DOHH2 (cell line): ENCODE measurements around the gene PKNOX1.

ENCODE experiments used
- EZH2phosphoT487 ChIP-seq: fragments of 200-600 bp; sonication (generic); IDR thresholded peaks from 2 replicates; pipeline ENCODE4 v1.6.1; 2017; ENCODE audit warnings: borderline replicate concordance, mild to moderate bottlenecking, antibody characterized with exemption, low read length, moderate library complexity, mixed read lengths
- TF ChIP-seq, protein P1 (sequence below): fragments of 200-600 bp; sonication (generic); IDR thresholded peaks from one replicate; pipeline ENCODE4 v1.5.1; 2014; ENCODE audit warnings: antibody characterized with exemption, mild to moderate bottlenecking, low read depth, low read length; ENCODE audit not compliant: poor library complexity, severe bottlenecking

DNA sequence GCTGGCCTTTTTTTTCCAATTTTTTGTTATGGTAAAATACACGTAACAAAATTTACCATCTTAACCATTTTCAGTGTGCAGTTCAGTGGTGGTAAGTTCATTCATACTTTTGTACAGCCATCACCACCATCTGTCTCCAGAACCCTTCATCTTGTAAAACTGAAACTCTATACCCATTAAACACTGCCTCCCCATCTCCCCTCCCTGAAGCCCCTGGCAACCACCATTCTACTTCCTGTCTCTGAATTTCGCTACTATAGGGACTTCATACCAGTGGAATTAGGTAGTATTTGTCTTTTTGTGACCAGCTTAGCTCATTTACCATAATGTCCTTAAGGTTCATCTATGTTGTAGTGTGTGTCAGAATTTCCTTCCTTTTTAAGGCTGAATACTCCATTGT is 8.7 kb downstream of the PKNOX1 start:
- TF ChIP-seq, protein P1, sequence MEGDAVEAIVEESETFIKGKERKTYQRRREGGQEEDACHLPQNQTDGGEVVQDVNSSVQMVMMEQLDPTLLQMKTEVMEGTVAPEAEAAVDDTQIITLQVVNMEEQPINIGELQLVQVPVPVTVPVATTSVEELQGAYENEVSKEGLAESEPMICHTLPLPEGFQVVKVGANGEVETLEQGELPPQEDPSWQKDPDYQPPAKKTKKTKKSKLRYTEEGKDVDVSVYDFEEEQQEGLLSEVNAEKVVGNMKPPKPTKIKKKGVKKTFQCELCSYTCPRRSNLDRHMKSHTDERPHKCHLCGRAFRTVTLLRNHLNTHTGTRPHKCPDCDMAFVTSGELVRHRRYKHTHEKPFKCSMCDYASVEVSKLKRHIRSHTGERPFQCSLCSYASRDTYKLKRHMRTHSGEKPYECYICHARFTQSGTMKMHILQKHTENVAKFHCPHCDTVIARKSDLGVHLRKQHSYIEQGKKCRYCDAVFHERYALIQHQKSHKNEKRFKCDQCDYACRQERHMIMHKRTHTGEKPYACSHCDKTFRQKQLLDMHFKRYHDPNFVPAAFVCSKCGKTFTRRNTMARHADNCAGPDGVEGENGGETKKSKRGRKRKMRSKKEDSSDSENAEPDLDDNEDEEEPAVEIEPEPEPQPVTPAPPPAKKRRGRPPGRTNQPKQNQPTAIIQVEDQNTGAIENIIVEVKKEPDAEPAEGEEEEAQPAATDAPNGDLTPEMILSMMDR: no peak
- TF ChIP-seq EZH2phosphoT487: no peak
